HG03025 (cell line): ENCODE data around the gene CHST8.

ENCODE experiments used
- ATAC-seq: cut with Tn5 transposase; IDR thresholded peaks from one replicate; pipeline ENCODE4 v1.9.1; 2021; ENCODE audit warnings: mild to moderate bottlenecking, moderate library complexity; ENCODE audit not compliant: unreplicated experiment, low FRiP score

The CHST8 gene

GRCh38 chr19:33728141-33728540 lies 106.4 kb downstream of the CHST8 start:
- no peak for ATAC-seq

GRCh38 chr19:33730858-33731607 lies 109.3 kb downstream of the CHST8 start:
- no peak for ATAC-seq

- no peak for ATAC-seq
Observed at GRCh38 chr19:33731881-33732280, 110.1 kb downstream of the CHST8 start.

GRCh38 chr19:33734913-33735312 lies 113.2 kb downstream of the CHST8 start:
- ATAC-seq = no peak

- no peak for ATAC-seq
Observed at GRCh38 chr19:33736158-33736557, 114.4 kb downstream of the CHST8 start.

GRCh38 chr19:33736787-33737186 lies 115.0 kb downstream of the CHST8 start:
- no peak for ATAC-seq

GRCh38 chr19:33737681-33738371 lies 116.1 kb downstream of the CHST8 start:
- ATAC-seq = no peak

- ATAC-seq = no peak
Observed at GRCh38 chr19:33740811-33741396, 119.2 kb downstream of the CHST8 start.

- no peak for ATAC-seq
Observed at GRCh38 chr19:33745297-33745696, 123.5 kb downstream of the CHST8 start.

GRCh38 chr19:33746159-33746558 lies 124.4 kb downstream of the CHST8 start:
- ATAC-seq = no peak

GRCh38 chr19:33747273-33747672 lies 125.5 kb downstream of the CHST8 start:
- ATAC-seq = no peak

GRCh38 chr19:33748231-33748630 lies 126.5 kb downstream of the CHST8 start:
- no peak for ATAC-seq

GRCh38 chr19:33749016-33749415 lies 127.3 kb downstream of the CHST8 start:
- no peak for ATAC-seq

GRCh38 chr19:33749619-33750175 lies 127.9 kb downstream of the CHST8 start:
- no peak for ATAC-seq

- ATAC-seq = no peak
Observed at GRCh38 chr19:33750587-33751435, 129.1 kb downstream of the CHST8 start.

- no peak for ATAC-seq
Observed at GRCh38 chr19:33751436-33751770, 129.7 kb downstream of the CHST8 start.

GRCh38 chr19:33752018-33752800 lies 130.5 kb downstream of the CHST8 start:
- no peak for ATAC-seq

- ATAC-seq = no peak
Observed at GRCh38 chr19:33752945-33753344, 131.2 kb downstream of the CHST8 start.

- no peak for ATAC-seq
Observed at GRCh38 chr19:33754361-33754760, 132.6 kb downstream of the CHST8 start.
